Testis (tissue), 2 donors: ENCODE results near the gene SUSD6.

ENCODE experiments used
- CTCF ChIP-seq, 3 experiments: fragments of 450-650 bp in 2 of 3; fragments of 200-600 bp in 1 of 3; sonication (generic) in 1 of 3; IDR thresholded peaks; one replicate each; pipeline ENCODE4 v1.5.1; 2016 to 2019; ENCODE audit warnings: antibody characterized with exemption in 3 of 3, mild to moderate bottlenecking in 2 of 3, moderate library complexity in 1 of 3
- POLR2A ChIP-seq: fragments of 450-650 bp; IDR thresholded peaks from one replicate; pipeline ENCODE4 v1.6.1; 2017; ENCODE audit warnings: antibody characterized with exemption, mild to moderate bottlenecking, moderate library complexity

- TF ChIP-seq CTCF (IDR thresholded peaks at IDR 0.05) (no peak), POLR2A (no peak)
Measured at GRCh38 chr14:69727860-69728259, 116.5 kb downstream of the SUSD6 start.
